SK-N-SH (cell line): ENCODE results near the gene TDRD9.

Experiments used
- CTCF ChIP-seq: fragments of 200-600 bp; sonication (generic); IDR thresholded peaks from 2 replicates; pipeline ENCODE4 v1.6.1; 2017; ENCODE audit warnings: antibody characterized with exemption, mild to moderate bottlenecking, moderate library complexity
- EP300 ChIP-seq, 2 experiments: IDR thresholded peaks; 2 replicates each; pipeline versions ENCODE4 v1.4.0 to v1.6.1; 2012; ENCODE audit warnings: borderline replicate concordance in 1 of 2, low read depth in 1 of 2, low read length in 1 of 2
- MAX ChIP-seq: IDR thresholded peaks from 2 replicates; pipeline ENCODE4 v1.4.0; 2012; ENCODE audit warnings: low read depth
- POLR2AphosphoS5 ChIP-seq: IDR thresholded peaks from 2 replicates; pipeline ENCODE4 v1.6.1; 2012; ENCODE audit warnings: low read depth, low read length
- USF2 ChIP-seq: fragments of 150-350 bp; IDR thresholded peaks from 2 replicates; pipeline ENCODE4 v1.6.1; 2017; ENCODE audit warnings: antibody characterized with exemption, low read length, low read depth, borderline replicate concordance

GRCh38 chr14:104011824-104012517 lies 83.7 kb downstream of the TDRD9 start:
- TF ChIP-seq EP300 (IDR thresholded peaks at IDR 0.05; ENCODE audit: borderline replicate concordance in 1 of 2, low read depth in 1 of 2, low read length in 1 of 2) (no peak), POLR2AphosphoS5 (no peak), CTCF (no peak), MAX (no peak), USF2 (no peak)
